HG02610 (cell line): ENCODE data around the gene OLFM2.
"Not testable (repeated sequence)": the region's sequence is repeated elsewhere in the genome, so short reads cannot be mapped to it uniquely, and the experiment has no call there.

Experiments
- ATAC-seq: cut with Tn5 transposase; IDR thresholded peaks from one replicate; pipeline ENCODE4 v1.9.1; 2021; ENCODE audit warnings: mild to moderate bottlenecking, moderate library complexity; ENCODE audit not compliant: unreplicated experiment

Gene OLFM2

GRCh38 chr19:9943744-9944143, 7.4 kb upstream of the OLFM2 start:
- no peak for ATAC-seq

- no peak for ATAC-seq
These were observed 5.4 kb upstream of the OLFM2 start for GRCh38 chr19:9941671-9942070.

- ATAC-seq = no peak
These were observed 4.9 kb upstream of the OLFM2 start for GRCh38 chr19:9941231-9941630.

- no peak for ATAC-seq
These were observed 4.5 kb upstream of the OLFM2 start for GRCh38 chr19:9940778-9941177.

- ATAC-seq = no peak
These were observed 3.1 kb upstream of the OLFM2 start for GRCh38 chr19:9939301-9939913.

GRCh38 chr19:9937001-9937411, 691 bp upstream of the OLFM2 start:
- no peak for ATAC-seq

- ATAC-seq = no peak
These were observed 599 bp downstream of the OLFM2 start for GRCh38 chr19:9935506-9936325.

GRCh38 chr19:9934132-9934950, 2.0 kb downstream of the OLFM2 start:
- ATAC-seq = no peak

- ATAC-seq = no peak
These were observed 3.5 kb downstream of the OLFM2 start for GRCh38 chr19:9932835-9933234.

- no peak for ATAC-seq
These were observed 4.7 kb downstream of the OLFM2 start for GRCh38 chr19:9931629-9932028.

- no peak for ATAC-seq
These were observed 12.9 kb downstream of the OLFM2 start for GRCh38 chr19:9923440-9923839.

GRCh38 chr19:9922782-9923379, 13.4 kb downstream of the OLFM2 start:
- not testable (repeated sequence) for ATAC-seq

- ATAC-seq = no peak
These were observed 19.0 kb downstream of the OLFM2 start for GRCh38 chr19:9917321-9917720.

- no peak for ATAC-seq
These were observed 19.6 kb downstream of the OLFM2 start for GRCh38 chr19:9916719-9917118.

- no peak for ATAC-seq
These were observed 21.8 kb downstream of the OLFM2 start for GRCh38 chr19:9914315-9915207.

GRCh38 chr19:9914001-9914314, 22.4 kb downstream of the OLFM2 start:
- no peak for ATAC-seq

- no peak for ATAC-seq
These were observed 22.9 kb downstream of the OLFM2 start for GRCh38 chr19:9913237-9914000.

GRCh38 chr19:9912551-9913236, 23.6 kb downstream of the OLFM2 start:
- ATAC-seq = no peak

- no peak for ATAC-seq
These were observed 24.7 kb downstream of the OLFM2 start for GRCh38 chr19:9911524-9912185.
